ENCODE data around the gene PPP2R5B. TPM values are rescaled to one million over a fixed set of nuclear protein-coding genes. Genes with fewer than 3 reads are reported as not detected.

The PPP2R5B gene
- total RNA-seq, 1 donor from 2014 or later, result 6.3 TPM

GRCh38 chr11:64896448-64897022 lies 28.0 kb upstream of the PPP2R5B start:
- H3K36me3 ChIP-seq (ENCODE audit: control insufficient read depth in 3 of 3, insufficient read depth in 3 of 3, low read length in 3 of 3), result peaks cover 38 to 46% (median 39%) of the 10 kb centered on the region in 3 donors
- peaks cover 5 to 13% (median 9%) of the 10 kb centered on the region in 3 donors for H3K4me1 ChIP-seq (ENCODE audit: control insufficient read depth in 3 of 3, insufficient read depth in 3 of 3, low read length in 3 of 3)

GRCh38 chr11:64897381-64898075 lies 27.0 kb upstream of the PPP2R5B start:
- peaks cover 46 to 53% (median 48%) of the 10 kb centered on the region in 3 donors for H3K36me3 ChIP-seq (ENCODE audit: control insufficient read depth in 3 of 3, insufficient read depth in 3 of 3, low read length in 3 of 3)
- no peaks in the 10 kb centered on the region for H3K27me3 ChIP-seq (ENCODE audit: control insufficient read depth in 3 of 3, insufficient read depth in 3 of 3, low read length in 3 of 3)
- H3K4me3 ChIP-seq (ENCODE audit: low read length in 3 of 3), result no peak overlapping the region
- H3K9ac ChIP-seq (ENCODE audit: low read depth in 1 of 3, low read length in 3 of 3), result no peak overlapping the region
- peaks cover 5 to 10% (median 9%) of the 10 kb centered on the region in 3 donors for H3K4me1 ChIP-seq (ENCODE audit: control insufficient read depth in 3 of 3, insufficient read depth in 3 of 3, low read length in 3 of 3)
- H3K9me3 ChIP-seq (ENCODE audit: control insufficient read depth in 3 of 3, low read length in 3 of 3), result no peaks in the 10 kb centered on the region
- no peak overlapping the region for H3K27ac ChIP-seq (ENCODE audit: low read depth, low read length)

More at GRCh38 chr11:64896448-64897022, 28.0 kb upstream of the PPP2R5B start:
- Histone ChIP-seq H3K9ac (ENCODE audit: low read depth in 1 of 3, low read length in 3 of 3) (no peak overlapping the region), H3K4me3 (ENCODE audit: low read length in 3 of 3) (no peak overlapping the region), H3K9me3 (ENCODE audit: control insufficient read depth in 3 of 3, low read length in 3 of 3) (no peaks in the 10 kb centered on the region), H3K27ac (ENCODE audit: low read depth, low read length) (no peak overlapping the region), H3K27me3 (ENCODE audit: control insufficient read depth in 3 of 3, insufficient read depth in 3 of 3, low read length in 3 of 3) (no peaks in the 10 kb centered on the region)

- H3K27me3 ChIP-seq (ENCODE audit: control insufficient read depth in 3 of 3, insufficient read depth in 3 of 3, low read length in 3 of 3), result no peaks in the 10 kb centered on the region
- H3K36me3 ChIP-seq (ENCODE audit: control insufficient read depth in 3 of 3, insufficient read depth in 3 of 3, low read length in 3 of 3), result peaks cover 50 to 58% (median 53%) of the 10 kb centered on the region in 3 donors
- no peak overlapping the region for H3K9ac ChIP-seq (ENCODE audit: low read depth in 1 of 3, low read length in 3 of 3)
- H3K4me3 ChIP-seq (ENCODE audit: low read length in 3 of 3), result no peak overlapping the region
- H3K4me1 ChIP-seq (ENCODE audit: control insufficient read depth in 3 of 3, insufficient read depth in 3 of 3, low read length in 3 of 3), result peaks cover 5 to 9% (median 9%) of the 10 kb centered on the region in 3 donors
- H3K27ac ChIP-seq (ENCODE audit: low read depth, low read length), result no peak overlapping the region
- no peaks in the 10 kb centered on the region for H3K9me3 ChIP-seq (ENCODE audit: control insufficient read depth in 3 of 3, low read length in 3 of 3)
These were observed 26.4 kb upstream of the PPP2R5B start for GRCh38 chr11:64898076-64898445.

- no peak overlapping the region for H3K9ac ChIP-seq (ENCODE audit: low read depth in 1 of 3, low read length in 3 of 3)
- no peak overlapping the region for H3K27ac ChIP-seq (ENCODE audit: low read depth, low read length)
- H3K9me3 ChIP-seq (ENCODE audit: control insufficient read depth in 3 of 3, low read length in 3 of 3), result no peaks in the 10 kb centered on the region
- H3K36me3 ChIP-seq (ENCODE audit: control insufficient read depth in 3 of 3, insufficient read depth in 3 of 3, low read length in 3 of 3), result peaks cover 52 to 62% (median 54%) of the 10 kb centered on the region in 3 donors
- no peak overlapping the region for H3K4me3 ChIP-seq (ENCODE audit: low read length in 3 of 3)
- H3K27me3 ChIP-seq (ENCODE audit: control insufficient read depth in 3 of 3, insufficient read depth in 3 of 3, low read length in 3 of 3), result no peaks in the 10 kb centered on the region
- H3K4me1 ChIP-seq (ENCODE audit: control insufficient read depth in 3 of 3, insufficient read depth in 3 of 3, low read length in 3 of 3), result peaks cover 5 to 9% (median 9%) of the 10 kb centered on the region in 3 donors
These were observed 25.9 kb upstream of the PPP2R5B start for GRCh38 chr11:64898541-64898940.

GRCh38 chr11:64900263-64900678 lies 24.2 kb upstream of the PPP2R5B start:
- H3K9ac ChIP-seq (ENCODE audit: low read depth in 1 of 3, low read length in 3 of 3), result no peak overlapping the region
- H3K4me1 ChIP-seq (ENCODE audit: control insufficient read depth in 3 of 3, insufficient read depth in 3 of 3, low read length in 3 of 3), result no peaks in the 10 kb centered on the region
- H3K4me3 ChIP-seq (ENCODE audit: low read length in 3 of 3), result no peak overlapping the region
- H3K27me3 ChIP-seq (ENCODE audit: control insufficient read depth in 3 of 3, insufficient read depth in 3 of 3, low read length in 3 of 3), result no peaks in the 10 kb centered on the region
- H3K27ac ChIP-seq (ENCODE audit: low read depth, low read length), result no peak overlapping the region
- no peaks in the 10 kb centered on the region for H3K9me3 ChIP-seq (ENCODE audit: control insufficient read depth in 3 of 3, low read length in 3 of 3)
- H3K36me3 ChIP-seq (ENCODE audit: control insufficient read depth in 3 of 3, insufficient read depth in 3 of 3, low read length in 3 of 3), result peaks cover 51 to 61% (median 60%) of the 10 kb centered on the region in 3 donors

GRCh38 chr11:64900774-64901173 lies 23.7 kb upstream of the PPP2R5B start:
- Histone ChIP-seq H3K36me3 (ENCODE audit: control insufficient read depth in 3 of 3, insufficient read depth in 3 of 3, low read length in 3 of 3) (peaks cover 55 to 66% (median 65%) of the 10 kb centered on the region in 3 donors), H3K9ac (ENCODE audit: low read depth in 1 of 3, low read length in 3 of 3) (no peak overlapping the region), H3K9me3 (ENCODE audit: control insufficient read depth in 3 of 3, low read length in 3 of 3) (no peaks in the 10 kb centered on the region), H3K27me3 (ENCODE audit: control insufficient read depth in 3 of 3, insufficient read depth in 3 of 3, low read length in 3 of 3) (no peaks in the 10 kb centered on the region), H3K4me3 (ENCODE audit: low read length in 3 of 3) (no peak overlapping the region), H3K27ac (ENCODE audit: low read depth, low read length) (no peak overlapping the region), H3K4me1 (ENCODE audit: control insufficient read depth in 3 of 3, insufficient read depth in 3 of 3, low read length in 3 of 3) (no peaks in the 10 kb centered on the region)

- no peaks in the 10 kb centered on the region for H3K9me3 ChIP-seq (ENCODE audit: control insufficient read depth in 3 of 3, low read length in 3 of 3)
- H3K36me3 ChIP-seq (ENCODE audit: control insufficient read depth in 3 of 3, insufficient read depth in 3 of 3, low read length in 3 of 3), result peaks cover 64 to 72% (median 72%) of the 10 kb centered on the region in 3 donors
These were observed 22.2 kb upstream of the PPP2R5B start for GRCh38 chr11:64902102-64902900.

GRCh38 chr11:64903291-64903833 lies 21.1 kb upstream of the PPP2R5B start:
- peaks cover 61 to 69% (median 68%) of the 10 kb centered on the region in 3 donors for H3K36me3 ChIP-seq (ENCODE audit: control insufficient read depth in 3 of 3, insufficient read depth in 3 of 3, low read length in 3 of 3)
- no peak overlapping the region for H3K4me3 ChIP-seq (ENCODE audit: low read length in 3 of 3)
- no peaks in the 10 kb centered on the region for H3K4me1 ChIP-seq (ENCODE audit: control insufficient read depth in 3 of 3, insufficient read depth in 3 of 3, low read length in 3 of 3)

More at GRCh38 chr11:64902102-64902900, 22.2 kb upstream of the PPP2R5B start:
- Histone ChIP-seq H3K4me1 (ENCODE audit: control insufficient read depth in 3 of 3, insufficient read depth in 3 of 3, low read length in 3 of 3) (no peaks in the 10 kb centered on the region), H3K4me3 (ENCODE audit: low read length in 3 of 3) (no peak overlapping the region), H3K9ac (ENCODE audit: low read depth in 1 of 3, low read length in 3 of 3) (no peak overlapping the region), H3K27ac (ENCODE audit: low read depth, low read length) (no peak overlapping the region), H3K27me3 (ENCODE audit: control insufficient read depth in 3 of 3, insufficient read depth in 3 of 3, low read length in 3 of 3) (no peaks in the 10 kb centered on the region)

GRCh38 chr11:64905516-64906313 lies 18.8 kb upstream of the PPP2R5B start:
- H3K36me3 ChIP-seq (ENCODE audit: control insufficient read depth in 3 of 3, insufficient read depth in 3 of 3, low read length in 3 of 3), result peaks cover 70 to 77% (median 76%) of the 10 kb centered on the region in 3 donors
- H3K27me3 ChIP-seq (ENCODE audit: control insufficient read depth in 3 of 3, insufficient read depth in 3 of 3, low read length in 3 of 3), result no peaks in the 10 kb centered on the region

More at GRCh38 chr11:64903291-64903833, 21.1 kb upstream of the PPP2R5B start:
- Histone ChIP-seq H3K27ac (ENCODE audit: low read depth, low read length) (no peak overlapping the region), H3K9ac (ENCODE audit: low read depth in 1 of 3, low read length in 3 of 3) (no peak overlapping the region), H3K9me3 (ENCODE audit: control insufficient read depth in 3 of 3, low read length in 3 of 3) (no peaks in the 10 kb centered on the region), H3K27me3 (ENCODE audit: control insufficient read depth in 3 of 3, insufficient read depth in 3 of 3, low read length in 3 of 3) (no peaks in the 10 kb centered on the region)

More at GRCh38 chr11:64905516-64906313, 18.8 kb upstream of the PPP2R5B start:
- Histone ChIP-seq H3K4me3 (ENCODE audit: low read length in 3 of 3) (no peak overlapping the region), H3K27ac (ENCODE audit: low read depth, low read length) (no peak overlapping the region), H3K9ac (ENCODE audit: low read depth in 1 of 3, low read length in 3 of 3) (no peak overlapping the region), H3K4me1 (ENCODE audit: control insufficient read depth in 3 of 3, insufficient read depth in 3 of 3, low read length in 3 of 3) (no peaks in the 10 kb centered on the region), H3K9me3 (ENCODE audit: control insufficient read depth in 3 of 3, low read length in 3 of 3) (no peaks in the 10 kb centered on the region)
